ENCODE results near the gene SH3PXD2A.
"Not testable (repeated sequence)": the region's sequence is repeated elsewhere in the genome, so short reads cannot be mapped to it uniquely, and the experiment has no call there.

- TF ChIP-seq CTCF (IDR thresholded peaks at IDR 0.05); EZH2 (IDR thresholded peaks at IDR 0.05; ENCODE audit: borderline replicate concordance, insufficient read depth, low read depth, low read length, poor library complexity, severe bottlenecking): not testable (repeated sequence)
These were observed 247.3 kb downstream of the SH3PXD2A start for GRCh38 chr10:103608056-103608455.
